DND-41 (cell line): ENCODE measurements around the gene TTYH3.
"Not testable (repeated sequence)": the region's sequence is repeated elsewhere in the genome, so short reads cannot be mapped to it uniquely, and the experiment has no call there.

Experiments
- ATAC-seq: fragments of 200-7000 bp; cut with Tn5 transposase; 3 replicates; pipeline ENCODE4 v1.9.1; 2021; ENCODE audit warnings: low read depth; ENCODE audit not compliant: insufficient read depth
- DNase-seq: peaks from one replicate; pipeline ENCODE4 v3.0.0-alpha.2; 2020
- H2AFZ ChIP-seq: 2 replicates; pipeline ENCODE4 v1.6.0; 2012; ENCODE audit warnings: low read depth, low read length
- H3K27ac ChIP-seq: 2 replicates; pipeline ENCODE4 v1.5.1; 2012; ENCODE audit warnings: low read length, inconsistent platforms
- H3K27me3 ChIP-seq: fragments of 200-600 bp; sonication (generic); 2 replicates; pipeline ENCODE4 v1.6.0; 2012; ENCODE audit warnings: low read length, mild to moderate bottlenecking, inconsistent platforms; ENCODE audit not compliant: insufficient read depth, poor library complexity
- H3K36me3 ChIP-seq: 2 replicates; pipeline ENCODE4 v1.5.1; 2012; ENCODE audit warnings: low read length, inconsistent platforms; ENCODE audit not compliant: insufficient read depth
- H3K4me1 ChIP-seq: 2 replicates; pipeline ENCODE4 v1.5.1; 2012; ENCODE audit warnings: mild to moderate bottlenecking, low read length; ENCODE audit not compliant: insufficient read depth
- H3K4me2 ChIP-seq: 2 replicates; pipeline ENCODE4 v1.6.0; 2012; ENCODE audit warnings: mild to moderate bottlenecking, moderate library complexity, low read length, inconsistent platforms; ENCODE audit not compliant: insufficient read depth
- H3K4me3 ChIP-seq, 2 experiments: fragments of 200-600 bp in 1 of 2; shearing (Covaris generic) in 1 of 2; 2 replicates each; pipeline ENCODE4 v1.5.1; 2012 to 2016; ENCODE audit warnings: inconsistent platforms in 2 of 2, low read length in 2 of 2, mild to moderate bottlenecking in 2 of 2, low read depth in 1 of 2, moderate library complexity in 1 of 2
- H3K79me2 ChIP-seq: 2 replicates; pipeline ENCODE4 v1.6.0; 2012; ENCODE audit warnings: low read length, inconsistent platforms; ENCODE audit not compliant: insufficient read depth
- H3K9ac ChIP-seq: 2 replicates; pipeline ENCODE4 v1.6.0; 2012; ENCODE audit warnings: low read depth, mild to moderate bottlenecking, inconsistent platforms, low read length, moderate library complexity
- H3K9me3 ChIP-seq: 2 replicates; pipeline ENCODE4 v1.5.1; 2012; ENCODE audit warnings: low read length, moderate library complexity, mild to moderate bottlenecking, inconsistent platforms; ENCODE audit not compliant: insufficient read depth, severe bottlenecking
- H4K20me1 ChIP-seq: 2 replicates; pipeline ENCODE4 v1.6.0; 2012; ENCODE audit warnings: low read length; ENCODE audit not compliant: insufficient read depth
- CTCF ChIP-seq: IDR thresholded peaks from 2 replicates; pipeline ENCODE4 v1.5.1; 2012; ENCODE audit warnings: borderline replicate concordance, low read length, moderate library complexity, mild to moderate bottlenecking; ENCODE audit not compliant: poor library complexity, severe bottlenecking; ENCODE audit errors: extremely low read depth
- EZH2 ChIP-seq: IDR thresholded peaks from 3 replicates; pipeline ENCODE4 v1.6.1; 2012; ENCODE audit warnings: borderline replicate concordance, low read depth, mild to moderate bottlenecking, moderate library complexity, low read length, inconsistent platforms; ENCODE audit not compliant: severe bottlenecking

The TTYH3 gene

GRCh38 chr7:2673934-2674333 is 42.1 kb downstream of the TTYH3 start:
- H2AFZ ChIP-seq: no peak overlapping the region
- H3K4me2 ChIP-seq: no peak overlapping the region
- ATAC-seq: no peak
- no peak for TF ChIP-seq EZH2
- TF ChIP-seq CTCF: no peak
- H3K4me1 ChIP-seq: peaks cover 7% of the 10 kb centered on the region
- H3K27ac ChIP-seq: no peak overlapping the region
- no peak for DNase-seq
- H3K27me3 ChIP-seq: no peaks in the 10 kb centered on the region
- H3K36me3 ChIP-seq: no peaks in the 10 kb centered on the region
- H3K79me2 ChIP-seq: no peaks in the 10 kb centered on the region
- H3K9ac ChIP-seq: no peak overlapping the region
- no peaks in the 10 kb centered on the region for H3K9me3 ChIP-seq
- no peaks in the 10 kb centered on the region for H4K20me1 ChIP-seq
- no peak overlapping the region for H3K4me3 ChIP-seq

GRCh38 chr7:2675256-2675764 is 43.5 kb downstream of the TTYH3 start:
- H3K4me3 ChIP-seq: no peak overlapping the region
- TF ChIP-seq CTCF: no peak
- no peak for TF ChIP-seq EZH2
- peaks cover 7% of the 10 kb centered on the region for H3K4me1 ChIP-seq
- H3K9ac ChIP-seq: no peak overlapping the region
- no peaks in the 10 kb centered on the region for H3K79me2 ChIP-seq
- H3K27ac ChIP-seq: no peak overlapping the region
- no peak for ATAC-seq
- no peaks in the 10 kb centered on the region for H3K36me3 ChIP-seq
- DNase-seq: no peak
- no peaks in the 10 kb centered on the region for H3K27me3 ChIP-seq
- no peak overlapping the region for H3K4me2 ChIP-seq
- no peaks in the 10 kb centered on the region for H4K20me1 ChIP-seq
- H2AFZ ChIP-seq: no peak overlapping the region
- H3K9me3 ChIP-seq: no peaks in the 10 kb centered on the region

- not testable (repeated sequence) for H4K20me1 ChIP-seq, H3K4me2 ChIP-seq, H3K9me3 ChIP-seq, H3K36me3 ChIP-seq, H3K4me1 ChIP-seq, H3K27me3 ChIP-seq, H2AFZ ChIP-seq, DNase-seq, H3K4me3 ChIP-seq, H3K9ac ChIP-seq, H3K79me2 ChIP-seq, ATAC-seq, H3K27ac ChIP-seq
Measured at GRCh38 chr7:2676576-2676975, 44.8 kb downstream of the TTYH3 start.

- H3K4me1 ChIP-seq, H3K27me3 ChIP-seq, H4K20me1 ChIP-seq, H3K9me3 ChIP-seq, H3K9ac ChIP-seq, H3K4me3 ChIP-seq, H3K36me3 ChIP-seq, H3K79me2 ChIP-seq, H3K27ac ChIP-seq, DNase-seq, ATAC-seq, H2AFZ ChIP-seq, H3K4me2 ChIP-seq: not testable (repeated sequence)
Measured at GRCh38 chr7:2678454-2678853, 46.7 kb downstream of the TTYH3 start.

GRCh38 chr7:2679135-2680127 is 47.6 kb downstream of the TTYH3 start:
- not testable (repeated sequence) for H3K9me3 ChIP-seq, H3K36me3 ChIP-seq, H3K9ac ChIP-seq, H3K4me3 ChIP-seq, H3K27me3 ChIP-seq, ATAC-seq, H3K79me2 ChIP-seq, H4K20me1 ChIP-seq, H3K27ac ChIP-seq, H3K4me1 ChIP-seq, H2AFZ ChIP-seq, DNase-seq, H3K4me2 ChIP-seq
